GM21619 (cell line): ENCODE measurements around the gene ZFYVE19.
A peak's percentile ranks its signal among the peaks of the same experiment; 100 is the strongest.
"Not testable (repeated sequence)": the region's sequence is repeated elsewhere in the genome, so short reads cannot be mapped to it uniquely, and the experiment has no call there.

Source experiments
- ATAC-seq: cut with Tn5 transposase; IDR thresholded peaks from one replicate; pipeline ENCODE4 v1.9.1; 2021; ENCODE audit not compliant: unreplicated experiment

ZFYVE19 gene

GRCh38 chr15:40845511-40846284 lies 38.8 kb downstream of the ZFYVE19 start:
- ATAC-seq: no peak

GRCh38 chr15:40846841-40847222 lies 39.9 kb downstream of the ZFYVE19 start:
- ATAC-seq: peak; percentile 9

- peak; percentile 59 for ATAC-seq
Measured at GRCh38 chr15:40847223-40847961, 40.5 kb downstream of the ZFYVE19 start.

- no peak for ATAC-seq
Measured at GRCh38 chr15:40850576-40851112, 43.8 kb downstream of the ZFYVE19 start.

GRCh38 chr15:40852529-40852928 lies 45.6 kb downstream of the ZFYVE19 start:
- ATAC-seq: no peak

- no peak for ATAC-seq
Measured at GRCh38 chr15:40853241-40853890, 46.5 kb downstream of the ZFYVE19 start.

- no peak for ATAC-seq
Measured at GRCh38 chr15:40854161-40854560, 47.3 kb downstream of the ZFYVE19 start.

- ATAC-seq: no peak
Measured at GRCh38 chr15:40855706-40856234, 48.9 kb downstream of the ZFYVE19 start.

- no peak for ATAC-seq
Measured at GRCh38 chr15:40856746-40857145, 49.9 kb downstream of the ZFYVE19 start.

GRCh38 chr15:40857601-40858341 lies 50.9 kb downstream of the ZFYVE19 start:
- peak; percentile 54 for ATAC-seq

- no peak for ATAC-seq
Measured at GRCh38 chr15:40858706-40859105, 51.8 kb downstream of the ZFYVE19 start.

GRCh38 chr15:40859206-40859851 lies 52.4 kb downstream of the ZFYVE19 start:
- ATAC-seq: no peak

- ATAC-seq: not testable (repeated sequence)
Measured at GRCh38 chr15:40861147-40861546, 54.3 kb downstream of the ZFYVE19 start.

- ATAC-seq: no peak
Measured at GRCh38 chr15:40863660-40864270, 56.9 kb downstream of the ZFYVE19 start.
